Mucosa of gallbladder (tissue), 1 donor: ENCODE data around the gene TULP4. TPM values are rescaled to one million over a fixed set of nuclear protein-coding genes. Genes with fewer than 3 reads are reported as not detected.
"Not testable (repeated sequence)": the region's sequence is repeated elsewhere in the genome, so short reads cannot be mapped to it uniquely, and the experiment has no call there.

Source experiments
- DNase-seq: peaks from one replicate; pipeline ENCODE4 v3.0.0-alpha.2; 2020; ENCODE audit warnings: low spot score
- total RNA-seq: library from RNA; stranded (reverse); gene quantifications from one replicate; pipeline ENCODE4 v1.2.1, GENCODE V29; 2021
- donor health status: DM: no; HTN: no; CAD: no.

The TULP4 gene
- total RNA-seq, 1 donor from 2014 or later = 93.0 TPM

DNA sequence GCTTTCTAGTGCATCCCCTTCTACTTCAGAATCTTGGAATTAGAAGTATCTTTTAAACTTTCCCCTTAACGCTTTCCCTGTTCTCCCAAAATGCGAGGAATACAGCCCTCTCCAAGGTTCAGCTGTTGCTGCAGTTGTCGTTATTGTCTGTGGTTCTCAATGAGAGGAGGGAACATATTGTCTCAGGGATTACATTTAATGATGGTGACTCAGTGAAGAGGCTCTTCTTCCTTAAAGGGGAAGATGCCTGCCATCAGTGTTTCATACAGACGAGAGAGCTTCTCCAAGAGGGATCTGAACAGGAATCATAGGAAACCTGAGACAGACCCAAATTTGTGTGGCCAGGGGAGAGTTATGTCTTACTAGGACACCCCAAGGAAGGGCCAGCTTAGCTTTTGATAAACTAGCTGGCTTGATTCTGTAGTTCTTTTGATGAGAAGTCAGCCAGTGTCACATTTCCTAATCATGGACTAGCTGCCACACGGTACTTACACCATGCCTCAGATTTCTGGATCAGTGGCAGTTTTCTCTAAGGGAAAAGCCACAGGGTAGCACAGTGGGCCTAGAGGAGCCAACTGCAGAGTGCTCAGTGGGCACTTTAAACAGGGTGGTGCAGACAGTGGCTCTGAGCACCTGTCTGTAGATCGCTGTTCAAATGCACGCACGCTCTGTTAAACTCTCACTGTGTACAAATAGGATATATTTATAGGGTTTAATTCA lies 187.9 kb downstream of the TULP4 start:
- DNase-seq = no peak

- DNase-seq = no peak
Measured at GRCh38 chr6:158501360-158502262, 189.3 kb downstream of the TULP4 start.

DNA sequence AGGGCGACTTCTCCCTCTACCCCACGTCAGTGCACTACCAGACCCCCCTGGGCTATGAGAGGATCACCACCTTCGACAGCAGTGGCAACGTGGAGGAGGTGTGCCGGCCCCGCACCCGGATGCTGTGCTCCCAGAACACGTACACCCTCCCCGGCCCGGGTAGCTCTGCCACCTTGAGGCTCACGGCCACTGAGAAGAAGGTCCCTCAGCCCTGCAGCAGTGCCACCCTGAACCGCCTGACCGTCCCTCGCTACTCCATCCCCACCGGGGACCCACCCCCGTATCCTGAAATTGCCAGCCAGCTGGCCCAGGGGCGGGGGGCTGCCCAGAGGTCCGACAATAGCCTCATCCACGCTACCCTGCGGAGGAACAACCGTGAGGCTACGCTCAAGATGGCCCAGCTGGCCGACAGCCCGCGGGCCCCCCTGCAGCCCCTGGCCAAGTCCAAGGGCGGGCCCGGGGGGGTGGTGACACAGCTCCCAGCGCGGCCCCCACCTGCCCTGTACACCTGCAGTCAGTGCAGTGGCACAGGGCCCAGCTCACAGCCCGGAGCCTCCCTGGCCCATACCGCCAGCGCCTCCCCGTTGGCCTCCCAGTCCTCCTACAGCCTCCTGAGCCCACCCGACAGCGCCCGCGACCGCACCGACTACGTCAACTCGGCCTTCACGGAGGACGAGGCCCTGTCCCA lies 190.1 kb downstream of the TULP4 start:
- no peak for DNase-seq

GRCh38 chr6:158503222-158503621 lies 191.0 kb downstream of the TULP4 start:
- no peak for DNase-seq

DNA sequence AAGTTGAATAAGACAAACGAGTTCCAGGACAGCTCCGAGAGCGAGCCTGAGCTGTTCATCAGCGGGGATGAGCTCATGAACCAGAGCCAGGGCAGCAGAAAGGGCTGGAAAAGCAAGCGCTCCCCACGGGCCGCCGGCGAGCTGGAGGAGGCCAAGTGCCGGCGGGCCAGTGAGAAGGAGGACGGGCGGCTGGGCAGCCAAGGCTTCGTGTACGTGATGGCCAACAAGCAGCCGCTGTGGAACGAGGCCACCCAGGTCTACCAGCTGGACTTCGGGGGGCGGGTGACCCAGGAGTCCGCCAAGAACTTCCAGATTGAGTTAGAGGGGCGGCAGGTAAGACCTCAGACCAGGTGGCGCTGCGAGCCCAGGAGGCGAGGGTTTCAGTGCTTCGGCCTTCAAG lies 191.6 kb downstream of the TULP4 start:
- DNase-seq = no peak

GRCh38 chr6:158505194-158505593 lies 192.9 kb downstream of the TULP4 start:
- DNase-seq = no peak

- no peak for DNase-seq
Measured at GRCh38 chr6:158506601-158507000, 194.3 kb downstream of the TULP4 start.

DNA sequence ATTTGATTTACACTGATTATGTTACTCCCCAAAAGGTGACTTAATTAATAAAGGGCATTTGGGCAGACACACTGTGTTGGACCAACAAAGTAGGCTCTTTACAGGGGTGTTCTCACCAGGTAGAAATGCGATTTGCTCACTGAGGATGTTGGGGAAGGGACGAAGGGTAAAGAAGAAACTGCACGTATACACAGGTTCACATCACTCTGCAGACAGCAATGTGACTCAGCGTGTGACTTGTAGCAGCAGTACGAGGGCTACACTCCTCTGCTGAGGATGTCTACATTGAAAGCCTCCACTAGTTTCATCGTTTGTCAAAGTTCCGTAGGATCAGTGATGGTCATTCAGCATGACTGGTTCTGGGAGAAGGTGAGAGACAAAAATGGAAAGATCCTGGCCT lies 194.9 kb downstream of the TULP4 start:
- DNase-seq = no peak

GRCh38 chr6:158508450-158508849 lies 196.2 kb downstream of the TULP4 start:
- DNase-seq = no peak

DNA sequence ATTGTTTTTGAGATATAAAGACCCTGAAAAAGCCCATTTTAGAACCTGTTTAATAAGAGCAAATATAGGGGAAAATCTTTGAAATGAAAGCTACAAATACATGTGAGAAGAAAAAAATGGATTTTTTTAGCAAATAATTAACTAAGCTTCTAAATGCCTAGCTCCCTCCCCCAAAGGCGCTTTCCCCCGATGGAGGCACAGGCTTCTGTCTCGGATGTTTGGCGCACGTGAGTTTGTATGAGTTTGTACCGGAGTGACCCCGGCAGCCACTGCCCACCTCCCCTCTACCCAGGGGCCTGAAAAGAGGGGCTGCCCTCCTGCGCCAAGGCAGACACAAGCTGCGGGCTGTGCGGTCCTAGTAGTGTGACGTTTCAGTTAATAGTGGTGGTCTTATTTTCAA lies 197.2 kb downstream of the TULP4 start:
- DNase-seq = no peak

DNA sequence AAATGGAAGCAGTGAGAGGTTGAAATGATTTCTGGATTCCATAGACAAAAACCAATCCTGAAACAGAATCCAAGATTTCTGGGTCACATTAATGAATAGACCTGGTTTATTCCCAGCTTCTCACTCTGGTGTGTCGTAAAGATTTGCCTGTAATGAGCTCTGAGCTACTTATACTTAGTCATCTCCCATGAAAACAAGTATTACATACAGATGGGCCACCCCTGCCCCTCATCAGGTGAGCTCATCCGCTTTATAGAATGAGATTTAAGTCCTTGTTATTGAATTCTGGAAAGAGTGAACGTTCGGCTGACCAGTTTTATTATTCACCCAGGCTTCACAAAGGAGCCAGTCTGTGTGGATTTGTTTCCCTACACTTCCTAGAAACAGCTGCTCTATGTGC lies 200.5 kb downstream of the TULP4 start:
- DNase-seq = no peak

DNA sequence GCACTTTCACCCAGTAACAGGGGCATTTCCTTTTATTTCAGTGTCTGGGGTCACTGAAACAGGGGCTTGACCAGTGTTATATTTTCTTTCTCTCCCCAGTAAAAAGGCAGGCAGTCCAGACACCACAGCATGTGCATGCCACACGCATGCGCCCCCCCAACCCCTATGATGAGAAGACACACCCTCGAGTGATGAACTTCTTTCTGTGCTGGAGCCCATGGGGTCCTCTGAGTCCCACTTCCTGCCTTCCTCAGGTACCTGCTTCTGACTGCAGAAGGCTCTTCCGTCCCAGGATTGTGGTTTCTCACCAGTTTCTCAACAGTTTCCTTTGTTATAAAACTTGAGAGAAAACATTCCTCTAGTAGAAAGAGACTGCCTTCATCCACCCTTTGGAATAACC lies 201.9 kb downstream of the TULP4 start:
- DNase-seq = no peak

GRCh38 chr6:158514991-158515390 lies 202.7 kb downstream of the TULP4 start:
- no peak for DNase-seq

GRCh38 chr6:158516098-158516497 lies 203.8 kb downstream of the TULP4 start:
- no peak for DNase-seq

GRCh38 chr6:158517038-158517437 lies 204.8 kb downstream of the TULP4 start:
- no peak for DNase-seq

- no peak for DNase-seq
Measured at GRCh38 chr6:158517581-158517980, 205.3 kb downstream of the TULP4 start.

GRCh38 chr6:158518191-158519127 lies 206.2 kb downstream of the TULP4 start:
- DNase-seq = peak; percentile 53

DNA sequence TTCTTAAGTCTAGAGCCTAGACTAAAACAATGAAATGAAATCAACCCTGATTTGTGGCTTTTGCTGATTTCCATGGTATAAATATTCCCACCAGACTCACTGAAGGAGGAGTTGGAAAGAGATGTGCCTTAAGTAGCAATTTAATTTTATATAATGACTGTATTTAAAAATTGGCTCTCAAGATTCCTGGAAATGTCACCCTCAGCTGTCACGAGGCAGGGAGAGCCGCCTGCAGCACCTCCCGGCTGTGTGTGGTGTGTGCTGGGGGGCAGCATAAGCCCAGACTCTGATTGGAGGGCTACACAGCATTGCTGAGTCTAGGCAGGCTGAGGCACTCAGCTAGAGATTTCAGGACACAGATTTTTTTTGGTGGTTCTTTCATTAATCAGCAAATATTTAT lies 207.0 kb downstream of the TULP4 start:
- DNase-seq = no peak

DNA sequence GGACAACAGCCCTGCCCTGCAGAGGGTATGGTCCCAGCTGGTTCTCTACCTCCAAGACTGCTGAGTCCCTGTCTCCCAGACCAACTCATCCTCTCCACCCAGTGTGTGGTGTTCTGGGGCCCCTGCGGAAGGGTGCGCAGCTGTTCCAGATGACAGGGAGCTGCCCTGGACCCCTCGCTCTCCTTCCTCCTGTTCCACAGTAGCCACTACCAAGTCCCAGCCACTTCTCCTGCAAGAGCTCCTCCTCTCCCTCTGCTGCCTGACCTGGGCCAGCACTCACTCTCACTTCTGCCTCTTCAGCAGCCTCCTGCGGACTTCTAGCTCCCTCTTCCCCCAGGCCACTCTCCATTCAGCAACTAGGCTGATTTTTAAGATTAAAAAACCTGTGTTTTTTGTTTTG lies 207.5 kb downstream of the TULP4 start:
- DNase-seq = no peak

DNA sequence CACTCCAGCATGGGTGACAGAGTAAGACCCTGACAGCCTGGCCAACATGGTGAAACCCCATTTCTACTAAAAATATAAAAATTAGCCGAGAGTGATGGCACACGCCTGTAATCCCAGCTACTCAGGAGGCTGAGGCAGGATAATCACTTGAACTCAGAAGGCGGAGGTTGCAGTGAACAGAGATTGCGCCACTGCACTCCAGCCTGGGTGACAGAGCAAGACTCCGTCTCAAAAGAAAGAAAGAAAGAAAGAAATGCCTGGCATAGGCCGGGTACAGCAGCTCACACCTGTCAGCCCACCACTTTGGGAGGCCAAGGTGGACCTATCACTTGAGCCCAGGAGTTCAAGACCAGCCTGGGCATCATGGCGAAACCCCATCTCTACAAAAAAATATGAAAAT lies 208.7 kb downstream of the TULP4 start:
- DNase-seq = not testable (repeated sequence)

DNA sequence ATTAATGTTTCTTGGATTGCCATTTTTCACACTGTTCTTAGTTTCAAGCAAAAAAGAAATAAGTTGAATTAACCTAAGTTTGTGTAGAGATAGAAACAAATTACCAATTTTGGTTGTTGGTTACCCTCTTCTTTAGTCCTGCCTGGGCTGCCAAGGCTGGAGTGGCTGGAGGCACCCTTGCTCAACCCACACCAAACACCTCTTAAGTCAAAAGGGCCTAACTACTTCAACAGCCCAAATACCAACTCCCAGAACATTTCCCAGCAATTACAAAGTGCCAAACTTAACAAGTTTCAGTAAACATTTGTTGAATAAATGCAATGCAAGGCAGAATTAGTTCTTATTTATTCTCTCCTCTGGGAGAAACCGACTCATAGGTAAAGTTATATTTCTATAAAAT lies 209.5 kb downstream of the TULP4 start:
- no peak for DNase-seq
